CD14-positive monocyte (primary cell): ENCODE measurements around the gene PITPNC1. TPM values are rescaled to one million over a fixed set of nuclear protein-coding genes. Genes with fewer than 3 reads are reported as not detected.

Experiments
- DNase-seq, 3 donors: peaks; one replicate each; pipeline ENCODE4 v3.0.0-alpha.2; 2011 to 2022
- H2AFZ ChIP-seq: 2 replicates; pipeline ENCODE4 v1.6.0; 2012; ENCODE audit warnings: mild to moderate bottlenecking, low read depth, low read length, inconsistent platforms; ENCODE audit not compliant: insufficient read depth, poor library complexity, severe bottlenecking
- H3K27ac ChIP-seq, 2 donors: 1 replicate in 1 of 2; 2 replicates in 1 of 2; pipeline ENCODE4 v1.5.1; 2012 to 2013; ENCODE audit warnings: low read length in 2 of 2, control low read depth in 1 of 2, inconsistent platforms in 1 of 2, low read depth in 1 of 2, mild to moderate bottlenecking in 1 of 2
- H3K27me3 ChIP-seq, 2 donors: one replicate each; pipeline versions ENCODE4 v1.6.0 to v1.6.1; 2011 to 2013; ENCODE audit warnings: low read length in 2 of 2; ENCODE audit not compliant: control insufficient read depth in 2 of 2, insufficient read depth in 2 of 2
- H3K36me3 ChIP-seq, 2 donors: replicated peaks in 1 of 2; 1 replicate in 1 of 2; 2 replicates in 1 of 2; pipeline versions ENCODE4 v1.5.1 to v1.6.1; 2012 to 2013; ENCODE audit warnings: low read length in 2 of 2, control low read depth in 1 of 2, inconsistent platforms in 1 of 2, mild to moderate bottlenecking in 1 of 2; ENCODE audit not compliant: insufficient read depth in 2 of 2, control insufficient read depth in 1 of 2
- H3K4me1 ChIP-seq, 2 donors: 1 replicate in 1 of 2; 2 replicates in 1 of 2; pipeline versions ENCODE4 v1.5.1 to v1.6.1; 2012 to 2013; ENCODE audit warnings: low read length in 2 of 2, control low read depth in 1 of 2, inconsistent platforms in 1 of 2, mild to moderate bottlenecking in 1 of 2, moderate library complexity in 1 of 2; ENCODE audit not compliant: insufficient read depth in 2 of 2, control insufficient read depth in 1 of 2
- H3K4me2 ChIP-seq: replicated peaks from 2 replicates; pipeline ENCODE3; 2012; ENCODE audit warnings: low read length, moderate library complexity, mild to moderate bottlenecking; ENCODE audit not compliant: poor library complexity, severe bottlenecking; ENCODE audit errors: extremely low read depth
- H3K4me3 ChIP-seq, 3 experiments: fragments of 200-600 bp in 1 of 3; sonication (generic) in 1 of 3; replicated peaks in 1 of 3; 1 replicate in 2 of 3; 2 replicates in 1 of 3; pipeline ENCODE4 v1.5.1; 2011 to 2013; ENCODE audit warnings: low read length in 3 of 3, mild to moderate bottlenecking in 3 of 3, control low read depth in 2 of 3, low read depth in 2 of 3, inconsistent platforms in 1 of 3, moderate library complexity in 1 of 3
- H3K79me2 ChIP-seq: 2 replicates; pipeline ENCODE4 v1.6.0; 2012; ENCODE audit warnings: mild to moderate bottlenecking, control low read depth, inconsistent platforms, low read length, moderate library complexity; ENCODE audit not compliant: insufficient read depth
- H3K9ac ChIP-seq: 2 replicates; pipeline ENCODE4 v1.6.0; 2017; ENCODE audit warnings: low read length, mild to moderate bottlenecking; ENCODE audit not compliant: insufficient read depth, poor library complexity, severe bottlenecking
- H3K9me3 ChIP-seq, 2 donors: replicated peaks in 1 of 2; 1 replicate in 1 of 2; 2 replicates in 1 of 2; pipeline versions ENCODE4 v1.5.1 to v1.6.1; 2012 to 2013; ENCODE audit warnings: low read length in 2 of 2, control low read depth in 1 of 2; ENCODE audit not compliant: control insufficient read depth in 1 of 2, insufficient read depth in 1 of 2
- H4K20me1 ChIP-seq: 2 replicates; pipeline ENCODE4 v1.6.0; 2012; ENCODE audit warnings: mild to moderate bottlenecking, low read length, control low read depth, moderate library complexity; ENCODE audit not compliant: insufficient read depth
- H3K27ac Mint-ChIP-seq, 7 donors: one replicate each; pipeline ENCODE4 v1.8.0; 2020; ENCODE audit warnings: mild to moderate bottlenecking in 7 of 7, mixed read lengths in 7 of 7, moderate library complexity in 6 of 7, inconsistent platforms in 2 of 7
- H3K27me3 Mint-ChIP-seq, 3 donors: one replicate each; pipeline ENCODE4 v1.8.0; 2021 to 2022; ENCODE audit warnings: low read depth in 3 of 3, mild to moderate bottlenecking in 3 of 3, mixed read lengths in 3 of 3, moderate library complexity in 3 of 3, inconsistent platforms in 1 of 3
- H3K36me3 Mint-ChIP-seq, 2 donors: one replicate each; pipeline ENCODE4 v1.8.0; 2020; ENCODE audit warnings: mixed read lengths in 2 of 2, inconsistent platforms in 1 of 2, mild to moderate bottlenecking in 1 of 2
- H3K4me1 Mint-ChIP-seq: one replicate; pipeline ENCODE4 v1.8.0; 2020; ENCODE audit warnings: mild to moderate bottlenecking, mixed read lengths
- H3K4me3 Mint-ChIP-seq, 2 donors: one replicate each; pipeline ENCODE4 v1.8.0; 2020; ENCODE audit warnings: mild to moderate bottlenecking in 2 of 2, mixed read lengths in 2 of 2, moderate library complexity in 1 of 2
- H3K9me3 Mint-ChIP-seq, 7 donors: one replicate each; pipeline ENCODE4 v1.8.0; 2020 to 2022; ENCODE audit warnings: mixed read lengths in 7 of 7, mild to moderate bottlenecking in 6 of 7, moderate library complexity in 6 of 7, inconsistent platforms in 2 of 7
- WGBS: methylation state at CpG from one replicate; pipeline ENCODE4 v1.1.5; 2013; ENCODE audit warnings: missing lambda C conversion rate; ENCODE audit not compliant: insufficient coverage; 5-methylcytosine and 5-hydroxymethylcytosine counted together
- intact Hi-C, 2 donors: fragments of 100-400 bp; cut with micrococcal nuclease; formaldehyde crosslinking; loops; one replicate each; pipeline versions ENCODE4 v1.15.0 to v1.15.1; 2023
- polyA plus RNA-seq, 3 donors: library from polyadenylated mRNA; depleted of rRNA in 1 of 3; unstranded in 2 of 3; stranded (reverse) in 1 of 3; fragments of 300-500 nt in 2 of 3; fragments of >200 nt in 1 of 3; fragmentation: Illumina TruSeq in 2 of 3; gene quantifications; 1 replicate in 2 of 3; 2 replicates in 1 of 3; pipeline ENCODE4 v1.2.3, GENCODE V29; 2012 to 2021
- TF ChIP-seq, protein P1 (sequence below): fragments of 200-600 bp; IDR thresholded peaks from one replicate; pipeline ENCODE4 v1.8.0; 2022; ENCODE audit warnings: antibody characterized with exemption, mild to moderate bottlenecking

PITPNC1 gene
- polyA plus RNA-seq, 3 donors, result 18.5 to 31.0 (median 21.7) TPM

DNA sequence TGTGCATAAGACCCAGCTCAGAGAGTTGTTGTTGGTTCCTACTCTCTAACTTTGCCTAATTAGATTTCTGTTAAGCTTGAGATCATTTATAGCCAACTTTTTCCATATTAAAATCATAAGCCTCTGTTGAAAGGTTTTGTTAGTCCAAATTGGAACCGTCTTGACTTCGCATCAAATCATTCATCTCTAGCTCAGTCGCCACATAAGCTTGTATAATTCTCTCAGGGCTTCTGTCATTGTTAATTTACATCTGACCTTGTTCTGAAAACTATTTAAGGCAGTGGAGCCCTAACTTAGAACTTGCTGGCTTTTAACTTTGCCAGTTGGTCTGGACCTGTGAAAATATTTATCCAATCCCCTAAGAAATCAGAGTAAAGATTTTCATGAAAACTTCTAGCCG lies 107.2 kb downstream of the PITPNC1 start:
- peaks cover 0 to 2% (median 0%) of the 10 kb centered on the region in 7 donors for H3K9me3 Mint-ChIP-seq
- Histone ChIP-seq H4K20me1 (peaks cover 8% of the 10 kb centered on the region), H3K4me1 (peaks cover 16 to 33% of the 10 kb centered on the region in 2 donors), H3K36me3 (no peaks in the 10 kb centered on the region), H3K4me3 (no peak overlapping the region), H3K9ac (no peak overlapping the region), H3K79me2 (peaks cover 31% of the 10 kb centered on the region), H3K9me3 (no peaks in the 10 kb centered on the region), H3K27ac (no peak overlapping the region), H3K4me2 (no peak overlapping the region), H2AFZ (no peak overlapping the region), H3K27me3 (no peaks in the 10 kb centered on the region)
- no peak for DNase-seq
- TF ChIP-seq, protein P1, sequence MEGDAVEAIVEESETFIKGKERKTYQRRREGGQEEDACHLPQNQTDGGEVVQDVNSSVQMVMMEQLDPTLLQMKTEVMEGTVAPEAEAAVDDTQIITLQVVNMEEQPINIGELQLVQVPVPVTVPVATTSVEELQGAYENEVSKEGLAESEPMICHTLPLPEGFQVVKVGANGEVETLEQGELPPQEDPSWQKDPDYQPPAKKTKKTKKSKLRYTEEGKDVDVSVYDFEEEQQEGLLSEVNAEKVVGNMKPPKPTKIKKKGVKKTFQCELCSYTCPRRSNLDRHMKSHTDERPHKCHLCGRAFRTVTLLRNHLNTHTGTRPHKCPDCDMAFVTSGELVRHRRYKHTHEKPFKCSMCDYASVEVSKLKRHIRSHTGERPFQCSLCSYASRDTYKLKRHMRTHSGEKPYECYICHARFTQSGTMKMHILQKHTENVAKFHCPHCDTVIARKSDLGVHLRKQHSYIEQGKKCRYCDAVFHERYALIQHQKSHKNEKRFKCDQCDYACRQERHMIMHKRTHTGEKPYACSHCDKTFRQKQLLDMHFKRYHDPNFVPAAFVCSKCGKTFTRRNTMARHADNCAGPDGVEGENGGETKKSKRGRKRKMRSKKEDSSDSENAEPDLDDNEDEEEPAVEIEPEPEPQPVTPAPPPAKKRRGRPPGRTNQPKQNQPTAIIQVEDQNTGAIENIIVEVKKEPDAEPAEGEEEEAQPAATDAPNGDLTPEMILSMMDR, result no peak
- 100% methylated on average over 1 of the region's 4 CpGs for WGBS
- H3K4me3 Mint-ChIP-seq, result no peak overlapping the region
- peak overlapping the region in 5 of 7 donors; percentile 7 to 80 (median 54) for H3K27ac Mint-ChIP-seq
- peaks cover 2 to 8% of the 10 kb centered on the region in 2 donors for H3K36me3 Mint-ChIP-seq
- peaks cover 36% of the 10 kb centered on the region for H3K4me1 Mint-ChIP-seq
- peaks cover 0 to 2% (median 0%) of the 10 kb centered on the region in 3 donors for H3K27me3 Mint-ChIP-seq
- intact Hi-C loops, result no loop called here

DNA sequence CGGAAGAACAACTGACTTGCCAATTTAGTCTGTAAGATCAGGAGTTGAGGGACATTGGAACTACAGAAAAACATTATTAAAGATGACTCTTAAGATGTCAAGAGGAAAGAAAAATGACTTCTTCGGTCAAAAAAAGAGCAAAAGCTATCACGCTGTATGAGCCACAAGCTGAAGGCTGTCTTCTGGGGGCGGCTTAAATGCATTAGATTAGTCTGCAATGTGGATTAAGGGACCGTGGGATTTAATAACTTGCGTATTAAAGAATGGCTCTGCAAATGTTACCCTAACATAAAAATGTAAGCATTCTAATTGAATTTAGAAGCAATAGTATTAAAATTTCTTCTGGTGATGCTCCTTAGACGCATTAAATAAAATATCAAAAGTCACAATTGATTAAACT lies 108.6 kb downstream of the PITPNC1 start:
- no peak for DNase-seq
- Histone ChIP-seq H3K27ac (no peak overlapping the region), H3K4me1 (peaks cover 18 to 33% of the 10 kb centered on the region in 2 donors), H3K79me2 (peaks cover 21% of the 10 kb centered on the region), H3K36me3 (no peaks in the 10 kb centered on the region), H3K27me3 (no peaks in the 10 kb centered on the region), H3K9ac (no peak overlapping the region), H3K4me3 (no peak overlapping the region), H4K20me1 (peaks cover 13% of the 10 kb centered on the region), H3K9me3 (no peaks in the 10 kb centered on the region), H3K4me2 (no peak overlapping the region), H2AFZ (no peak overlapping the region)
- 100% methylated on average over 3 of the region's 7 CpGs for WGBS
- TF ChIP-seq, protein P1, result no peak
- Mint-ChIP-seq H3K27ac (peak overlapping the region in 1 of 7 donors; percentile 55), H3K9me3 (peaks cover 0 to 2% (median 0%) of the 10 kb centered on the region in 7 donors), H3K27me3 (peaks cover 0 to 2% (median 0%) of the 10 kb centered on the region in 3 donors), H3K4me1 (peaks cover 42% of the 10 kb centered on the region), H3K4me3 (no peak overlapping the region), H3K36me3 (peaks cover 2 to 8% of the 10 kb centered on the region in 2 donors)
- intact Hi-C loops, result no loop called here
